ENCODE results near the gene SOX6. TPM values are rescaled to one million over a fixed set of nuclear protein-coding genes. Genes with fewer than 3 reads are reported as not detected.

Gene SOX6
- polyA plus RNA-seq, 1 donor from 2014 or later: 2.2 TPM

GRCh38 chr11:16034074-16034473 lies 322.3 kb downstream of the SOX6 start:
- Histone ChIP-seq H3K4me2 (ENCODE audit: low read length) (no peak overlapping the region), H4K20me1 (ENCODE audit: insufficient read depth) (no peaks in the 10 kb centered on the region), H3K9me2 (ENCODE audit: insufficient read depth, low read length) (no peaks in the 10 kb centered on the region), H3K79me2 (replicated peaks; ENCODE audit: insufficient read depth, low read length) (no peaks in the 10 kb centered on the region), H3K27ac (ENCODE audit: low read length) (no peak overlapping the region), H3K9ac (ENCODE audit: low read length) (no peak overlapping the region), H3F3A (ENCODE audit: insufficient read depth, low read length, poor library complexity, severe bottlenecking) (no peaks in the 10 kb centered on the region), H3K4me3 (ENCODE audit: low read length) (no peak overlapping the region), H3K36me3 (ENCODE audit: insufficient read depth, low read length) (no peaks in the 10 kb centered on the region), H2AFZ (ENCODE audit: low read depth, low read length) (no peak overlapping the region), H3K9me3 (ENCODE audit: low read length) (no peaks in the 10 kb centered on the region), H3K27me3 (ENCODE audit: insufficient read depth, low read depth, low read length) (no peaks in the 10 kb centered on the region)
- no peak for TF ChIP-seq RAD21 (conservative IDR thresholded peaks at IDR 0.05)
- TF ChIP-seq, protein P1, sequence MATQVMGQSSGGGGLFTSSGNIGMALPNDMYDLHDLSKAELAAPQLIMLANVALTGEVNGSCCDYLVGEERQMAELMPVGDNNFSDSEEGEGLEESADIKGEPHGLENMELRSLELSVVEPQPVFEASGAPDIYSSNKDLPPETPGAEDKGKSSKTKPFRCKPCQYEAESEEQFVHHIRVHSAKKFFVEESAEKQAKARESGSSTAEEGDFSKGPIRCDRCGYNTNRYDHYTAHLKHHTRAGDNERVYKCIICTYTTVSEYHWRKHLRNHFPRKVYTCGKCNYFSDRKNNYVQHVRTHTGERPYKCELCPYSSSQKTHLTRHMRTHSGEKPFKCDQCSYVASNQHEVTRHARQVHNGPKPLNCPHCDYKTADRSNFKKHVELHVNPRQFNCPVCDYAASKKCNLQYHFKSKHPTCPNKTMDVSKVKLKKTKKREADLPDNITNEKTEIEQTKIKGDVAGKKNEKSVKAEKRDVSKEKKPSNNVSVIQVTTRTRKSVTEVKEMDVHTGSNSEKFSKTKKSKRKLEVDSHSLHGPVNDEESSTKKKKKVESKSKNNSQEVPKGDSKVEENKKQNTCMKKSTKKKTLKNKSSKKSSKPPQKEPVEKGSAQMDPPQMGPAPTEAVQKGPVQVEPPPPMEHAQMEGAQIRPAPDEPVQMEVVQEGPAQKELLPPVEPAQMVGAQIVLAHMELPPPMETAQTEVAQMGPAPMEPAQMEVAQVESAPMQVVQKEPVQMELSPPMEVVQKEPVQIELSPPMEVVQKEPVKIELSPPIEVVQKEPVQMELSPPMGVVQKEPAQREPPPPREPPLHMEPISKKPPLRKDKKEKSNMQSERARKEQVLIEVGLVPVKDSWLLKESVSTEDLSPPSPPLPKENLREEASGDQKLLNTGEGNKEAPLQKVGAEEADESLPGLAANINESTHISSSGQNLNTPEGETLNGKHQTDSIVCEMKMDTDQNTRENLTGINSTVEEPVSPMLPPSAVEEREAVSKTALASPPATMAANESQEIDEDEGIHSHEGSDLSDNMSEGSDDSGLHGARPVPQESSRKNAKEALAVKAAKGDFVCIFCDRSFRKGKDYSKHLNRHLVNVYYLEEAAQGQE (IDR thresholded peaks at IDR 0.05; ENCODE audit: borderline replicate concordance): no peak
- TF ChIP-seq EP300 (conservative IDR thresholded peaks at IDR 0.05; ENCODE audit: poor library complexity, severe bottlenecking): no peak
- no peak for TF ChIP-seq EZH2 (IDR thresholded peaks at IDR 0.05; ENCODE audit: borderline replicate concordance, insufficient read depth, low read length, poor library complexity, severe bottlenecking)
- no peak for TF ChIP-seq CTCF (IDR thresholded peaks at IDR 0.05; ENCODE audit: poor library complexity, severe bottlenecking)
- no peak for TF ChIP-seq MXI1 (conservative IDR thresholded peaks at IDR 0.05; ENCODE audit: poor library complexity, severe bottlenecking)
- TF ChIP-seq POLR2AphosphoS5 (IDR thresholded peaks at IDR 0.05): no peak
- TF ChIP-seq SMC3 (conservative IDR thresholded peaks at IDR 0.05; ENCODE audit: poor library complexity): no peak
- no peak for TF ChIP-seq TAF1 (IDR thresholded peaks at IDR 0.05; ENCODE audit: low read depth)

GRCh38 chr11:16032974-16033373 lies 323.4 kb downstream of the SOX6 start:
- no peak for TF ChIP-seq CTCF (IDR thresholded peaks at IDR 0.05; ENCODE audit: poor library complexity, severe bottlenecking)
- TF ChIP-seq SMC3 (conservative IDR thresholded peaks at IDR 0.05; ENCODE audit: poor library complexity): no peak
- no peak overlapping the region for H2AFZ ChIP-seq (ENCODE audit: low read depth, low read length)
- H3K27me3 ChIP-seq (ENCODE audit: insufficient read depth, low read depth, low read length): no peaks in the 10 kb centered on the region
- H3K9me2 ChIP-seq (ENCODE audit: insufficient read depth, low read length): no peaks in the 10 kb centered on the region
- H3K4me3 ChIP-seq (ENCODE audit: low read length): no peak overlapping the region
- no peaks in the 10 kb centered on the region for H4K20me1 ChIP-seq (ENCODE audit: insufficient read depth)
- H3K9me3 ChIP-seq (ENCODE audit: low read length): no peaks in the 10 kb centered on the region
- no peaks in the 10 kb centered on the region for H3F3A ChIP-seq (ENCODE audit: insufficient read depth, low read length, poor library complexity, severe bottlenecking)
- H3K4me2 ChIP-seq (ENCODE audit: low read length): no peak overlapping the region
- H3K36me3 ChIP-seq (ENCODE audit: insufficient read depth, low read length): no peaks in the 10 kb centered on the region
- H3K9ac ChIP-seq (ENCODE audit: low read length): no peak overlapping the region
- H3K27ac ChIP-seq (ENCODE audit: low read length): no peak overlapping the region
- H3K79me2 ChIP-seq (replicated peaks; ENCODE audit: insufficient read depth, low read length): no peaks in the 10 kb centered on the region
